Measurements from ENCODE around the gene DOK7.

DOK7 gene, protein sequence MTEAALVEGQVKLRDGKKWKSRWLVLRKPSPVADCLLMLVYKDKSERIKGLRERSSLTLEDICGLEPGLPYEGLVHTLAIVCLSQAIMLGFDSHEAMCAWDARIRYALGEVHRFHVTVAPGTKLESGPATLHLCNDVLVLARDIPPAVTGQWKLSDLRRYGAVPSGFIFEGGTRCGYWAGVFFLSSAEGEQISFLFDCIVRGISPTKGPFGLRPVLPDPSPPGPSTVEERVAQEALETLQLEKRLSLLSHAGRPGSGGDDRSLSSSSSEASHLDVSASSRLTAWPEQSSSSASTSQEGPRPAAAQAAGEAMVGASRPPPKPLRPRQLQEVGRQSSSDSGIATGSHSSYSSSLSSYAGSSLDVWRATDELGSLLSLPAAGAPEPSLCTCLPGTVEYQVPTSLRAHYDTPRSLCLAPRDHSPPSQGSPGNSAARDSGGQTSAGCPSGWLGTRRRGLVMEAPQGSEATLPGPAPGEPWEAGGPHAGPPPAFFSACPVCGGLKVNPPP

DNA sequence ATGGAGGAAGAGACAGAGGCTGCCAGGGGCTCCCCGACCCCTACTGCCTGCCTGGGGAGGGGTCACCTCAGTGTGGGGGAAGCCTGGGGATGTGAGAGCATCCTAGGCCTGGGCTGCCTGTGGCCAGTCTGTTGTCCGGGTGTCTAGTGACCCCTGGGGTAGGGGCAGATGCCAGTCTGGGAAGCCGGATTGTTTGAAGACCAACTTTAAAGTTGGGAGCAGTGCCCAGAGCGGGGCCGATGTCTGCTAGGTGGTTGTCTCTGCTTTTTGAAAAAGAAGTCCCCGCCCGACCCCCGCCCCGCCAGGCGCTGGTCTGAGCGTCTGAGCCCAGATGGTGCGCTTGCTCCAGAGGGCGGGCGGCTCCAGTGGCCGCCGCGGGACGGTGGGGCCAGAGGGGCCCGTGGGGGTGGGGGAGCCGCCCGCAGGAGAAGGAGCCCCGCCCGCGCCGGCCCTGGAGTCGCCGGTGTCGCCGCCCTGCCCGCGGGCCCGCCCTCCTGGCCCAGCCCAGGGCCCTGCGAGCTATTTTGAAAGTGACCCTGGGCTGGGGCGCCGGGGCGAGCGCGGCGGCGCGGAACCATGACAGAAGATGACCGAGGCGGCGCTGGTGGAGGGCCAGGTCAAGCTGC is at the start of gene DOK7:
TSS of gene DOK7 (plus strand) at position 517 of the 626 bp plus-strand sequence. CDS start at position 587, 70 bp downstream.
- no peak for DNase-seq (ENCODE audit: low spot score)

DNA sequence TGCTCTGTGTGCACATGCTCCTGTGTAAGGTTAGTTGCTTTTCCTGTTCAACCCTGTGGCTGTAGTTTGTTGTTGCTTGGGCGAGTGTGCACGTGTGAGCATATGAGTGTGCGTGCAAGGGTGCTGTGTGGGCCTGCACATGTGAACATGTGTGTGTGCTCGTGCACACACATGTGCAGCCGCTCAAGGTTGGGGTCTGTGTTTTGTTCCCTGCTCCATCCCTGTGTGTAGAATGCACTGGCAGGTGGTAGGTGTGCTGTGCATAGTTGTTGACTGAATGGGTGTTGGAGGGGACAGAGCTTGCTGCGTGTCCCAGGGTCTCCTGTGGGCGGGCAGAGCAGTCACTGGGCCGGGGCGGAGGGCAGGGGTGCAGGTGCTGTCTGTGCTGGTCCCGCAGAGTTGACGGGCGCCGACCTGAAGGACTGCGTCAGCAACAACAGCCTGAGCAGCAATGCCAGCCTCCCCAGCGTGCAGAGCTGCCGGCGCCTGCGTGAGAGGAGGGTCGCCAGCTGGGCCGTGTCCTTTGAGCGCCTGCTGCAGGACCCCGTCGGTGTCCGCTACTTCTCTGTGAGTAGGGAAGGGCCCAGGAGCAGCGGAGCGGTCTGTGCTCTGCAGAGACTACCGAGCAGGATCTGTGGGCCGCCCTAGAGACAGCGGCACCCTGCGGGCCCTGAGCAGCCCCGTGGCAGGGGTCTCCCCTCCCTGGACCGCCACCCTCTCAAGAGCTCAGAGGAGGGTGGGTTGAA is 49.3 kb upstream of the DOK7 start:
- FAIRE-seq (no peak), DNase-seq (ENCODE audit: low spot score) (no peak)

More for the DNA sequence above, at the start of gene DOK7:
- no peak for FAIRE-seq

- DNase-seq (ENCODE audit: low spot score) (no peak), FAIRE-seq (no peak)
Measured at GRCh38 chr4:3414421-3415279, 48.5 kb upstream of the DOK7 start.

DNA sequence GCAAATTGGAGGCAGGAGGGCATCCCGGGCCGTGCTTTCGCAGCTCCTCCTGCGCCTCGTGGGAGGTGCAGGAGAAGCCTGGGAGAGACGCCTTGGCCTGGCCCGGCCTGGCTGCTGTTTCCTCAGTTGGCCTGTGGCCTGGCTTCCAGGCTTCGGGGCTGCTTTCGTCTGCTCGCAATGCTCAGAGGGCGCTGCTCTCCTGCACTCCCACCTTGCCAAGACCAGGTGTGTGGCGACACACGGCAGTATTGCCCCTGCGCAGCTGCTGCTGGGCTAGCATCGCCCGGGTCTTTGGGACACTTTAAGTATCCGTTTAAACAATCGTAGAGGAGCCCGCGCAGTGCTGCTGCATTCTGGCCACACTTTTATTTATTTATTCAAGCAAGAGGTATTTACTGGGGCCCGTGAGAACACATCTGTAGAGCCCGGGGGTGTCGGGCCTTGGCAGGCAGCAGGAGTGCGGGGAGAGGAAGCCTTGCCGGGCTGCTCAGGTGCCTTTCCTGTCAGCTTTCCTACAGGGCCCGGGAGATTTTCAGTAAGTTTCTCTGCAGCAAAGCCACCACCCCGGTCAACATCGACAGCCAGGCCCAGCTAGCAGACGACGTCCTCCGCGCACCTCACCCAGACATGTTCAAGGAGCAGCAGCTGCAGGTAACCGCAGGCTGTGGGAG is 47.5 kb upstream of the DOK7 start:
- FAIRE-seq (no peak), DNase-seq (ENCODE audit: low spot score) (no peak)

GRCh38 chr4:3416270-3416669 is 46.8 kb upstream of the DOK7 start:
- FAIRE-seq (no peak), DNase-seq (ENCODE audit: low spot score) (no peak)

DNA sequence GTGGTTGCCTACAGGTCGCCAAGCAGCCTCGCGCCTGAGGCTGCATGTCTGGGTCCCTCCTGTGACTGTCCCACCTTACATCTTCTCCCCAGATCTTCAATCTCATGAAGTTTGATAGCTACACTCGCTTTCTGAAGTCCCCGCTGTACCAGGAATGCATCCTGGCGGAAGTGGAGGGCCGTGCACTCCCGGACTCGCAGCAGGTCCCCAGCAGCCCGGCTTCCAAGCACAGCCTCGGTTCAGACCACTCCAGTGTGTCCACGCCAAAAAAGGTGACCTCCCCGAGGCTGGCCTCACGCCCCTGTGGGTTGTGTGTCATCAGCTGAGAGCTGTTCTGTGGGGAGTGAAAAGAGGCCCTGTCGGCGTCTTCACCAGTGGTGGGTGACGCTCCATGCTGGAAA is 46.3 kb upstream of the DOK7 start:
- FAIRE-seq, result no peak
- DNase-seq (ENCODE audit: low spot score), result no peak

- FAIRE-seq, result no peak
- no peak for DNase-seq (ENCODE audit: low spot score)
Measured at GRCh38 chr4:3417448-3417847, 45.7 kb upstream of the DOK7 start.

GRCh38 chr4:3418029-3418762 is 44.9 kb upstream of the DOK7 start:
- FAIRE-seq (no peak), DNase-seq (ENCODE audit: low spot score) (no peak)

GRCh38 chr4:3419836-3420605 is 43.1 kb upstream of the DOK7 start:
- no peak for DNase-seq (ENCODE audit: low spot score)

DNA sequence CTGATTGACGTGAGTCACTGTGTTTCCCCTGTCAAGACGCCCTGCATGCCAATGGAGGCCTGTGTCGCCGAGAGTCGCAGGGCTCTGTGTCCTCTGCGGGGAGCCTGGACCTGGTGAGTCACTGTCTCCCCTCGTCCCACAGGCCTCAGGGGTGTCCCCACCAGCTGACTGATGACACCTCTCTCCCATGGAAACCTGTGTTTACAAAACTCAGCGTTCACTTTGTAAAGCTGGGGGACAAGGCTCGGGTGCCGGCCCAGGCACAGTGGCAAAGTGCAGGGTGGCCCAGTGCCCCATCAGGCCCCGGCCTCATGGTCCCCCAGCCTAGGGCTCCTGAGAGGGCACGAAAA is 42.5 kb upstream of the DOK7 start:
- DNase-seq (ENCODE audit: low spot score) (no peak), FAIRE-seq (no peak)

More at GRCh38 chr4:3419836-3420605, 43.1 kb upstream of the DOK7 start:
- FAIRE-seq, result no peak

DNA sequence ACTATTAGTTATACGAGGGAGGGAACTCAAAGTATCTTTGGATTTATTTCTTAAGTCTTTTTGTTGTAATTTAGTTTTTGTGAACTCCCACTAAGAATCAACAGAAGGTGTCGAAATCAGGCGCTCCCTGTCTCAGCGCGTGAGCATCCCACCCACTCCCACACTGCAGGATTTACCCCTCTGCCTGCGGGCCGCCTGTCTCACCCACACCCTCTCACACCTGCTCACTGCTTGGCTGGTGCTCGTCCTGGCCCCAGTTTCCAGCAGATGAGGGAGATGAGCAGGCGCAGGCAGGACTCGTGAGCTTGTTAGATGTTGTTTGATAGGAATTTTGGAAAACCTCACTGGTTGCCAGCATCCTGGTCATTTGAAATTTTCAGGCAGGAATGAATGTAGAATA is 42.1 kb upstream of the DOK7 start:
- FAIRE-seq (no peak), DNase-seq (ENCODE audit: low spot score) (no peak)

DNA sequence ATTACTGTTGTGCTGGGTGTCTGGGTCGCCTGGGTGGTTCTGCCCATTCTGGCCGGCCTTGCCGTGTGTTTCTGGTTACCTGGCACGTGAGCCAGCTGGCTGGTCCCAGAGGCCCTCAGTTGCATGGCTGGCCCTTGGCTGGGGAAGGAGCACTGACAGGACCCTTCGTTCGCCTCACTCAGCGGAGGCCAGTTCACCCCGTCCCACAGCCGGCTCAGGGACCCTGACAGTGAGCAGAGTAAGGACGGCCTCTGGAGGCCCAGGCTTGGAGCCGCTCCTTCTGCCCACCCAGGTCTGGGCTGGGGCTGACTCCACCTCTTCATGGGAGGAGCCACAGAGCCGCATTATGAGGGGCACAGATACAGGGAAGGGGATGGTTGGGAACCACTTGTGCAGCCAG is 41.6 kb upstream of the DOK7 start:
- DNase-seq (ENCODE audit: low spot score), result no peak
- no peak for FAIRE-seq

GRCh38 chr4:3422241-3422801 is 40.8 kb upstream of the DOK7 start:
- DNase-seq (ENCODE audit: low spot score) (no peak), FAIRE-seq (no peak)

GRCh38 chr4:3422808-3423297 is 40.3 kb upstream of the DOK7 start:
- DNase-seq (ENCODE audit: low spot score) (no peak), FAIRE-seq (no peak)

DNA sequence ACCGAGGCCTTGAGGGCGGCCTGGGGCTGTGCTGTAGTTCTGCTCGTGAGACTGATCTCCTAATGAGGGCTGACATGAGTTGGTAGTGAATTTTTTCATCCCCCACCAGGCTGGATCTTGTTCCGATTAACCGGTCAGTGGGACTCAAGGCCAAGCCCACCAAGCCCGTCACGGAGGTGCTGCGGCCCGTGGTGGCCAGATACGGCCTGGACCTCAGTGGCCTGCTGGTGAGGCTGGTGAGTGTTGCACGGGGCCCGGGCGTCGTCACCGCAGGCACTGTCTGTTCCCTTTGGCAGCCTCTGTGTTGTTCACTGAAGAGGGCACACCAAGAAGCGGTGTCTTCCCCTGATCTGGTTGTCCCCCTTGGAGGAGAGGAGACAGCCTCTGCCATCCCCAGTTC is 39.7 kb upstream of the DOK7 start:
- no peak for DNase-seq (ENCODE audit: low spot score)
- FAIRE-seq, result no peak

GRCh38 chr4:3423952-3424351 is 39.2 kb upstream of the DOK7 start:
- DNase-seq (ENCODE audit: low spot score) (no peak), FAIRE-seq (no peak)

DNA sequence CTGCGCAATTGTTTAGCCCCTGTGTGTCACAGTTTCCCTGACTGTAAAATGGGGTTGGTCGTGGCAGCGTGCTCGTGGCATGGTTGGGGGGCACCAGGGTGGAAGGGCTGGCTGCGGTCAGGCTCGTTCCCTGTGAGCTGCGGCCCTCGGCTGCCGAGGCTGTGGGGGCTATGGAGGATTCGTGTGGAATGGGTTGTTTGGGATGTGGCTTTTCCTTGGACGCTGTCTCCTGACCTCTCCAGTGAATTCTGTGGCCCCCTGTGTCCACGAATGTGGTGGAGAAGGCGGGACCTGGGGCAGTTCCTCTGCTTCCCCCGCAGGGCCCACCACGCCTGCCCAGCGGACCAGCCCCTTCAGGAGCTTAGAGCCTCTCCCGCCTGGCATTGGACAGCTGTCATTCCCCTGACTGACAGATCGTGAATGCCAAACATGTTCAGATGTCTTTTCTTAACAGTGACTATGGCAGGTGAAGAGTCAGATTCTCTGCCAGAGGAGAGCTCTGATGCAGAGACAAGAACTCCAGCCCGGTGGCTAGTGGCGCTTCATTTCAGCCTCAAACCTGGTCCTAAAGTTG is 38.5 kb upstream of the DOK7 start:
- DNase-seq (ENCODE audit: low spot score), result no peak
- FAIRE-seq, result no peak

DNA sequence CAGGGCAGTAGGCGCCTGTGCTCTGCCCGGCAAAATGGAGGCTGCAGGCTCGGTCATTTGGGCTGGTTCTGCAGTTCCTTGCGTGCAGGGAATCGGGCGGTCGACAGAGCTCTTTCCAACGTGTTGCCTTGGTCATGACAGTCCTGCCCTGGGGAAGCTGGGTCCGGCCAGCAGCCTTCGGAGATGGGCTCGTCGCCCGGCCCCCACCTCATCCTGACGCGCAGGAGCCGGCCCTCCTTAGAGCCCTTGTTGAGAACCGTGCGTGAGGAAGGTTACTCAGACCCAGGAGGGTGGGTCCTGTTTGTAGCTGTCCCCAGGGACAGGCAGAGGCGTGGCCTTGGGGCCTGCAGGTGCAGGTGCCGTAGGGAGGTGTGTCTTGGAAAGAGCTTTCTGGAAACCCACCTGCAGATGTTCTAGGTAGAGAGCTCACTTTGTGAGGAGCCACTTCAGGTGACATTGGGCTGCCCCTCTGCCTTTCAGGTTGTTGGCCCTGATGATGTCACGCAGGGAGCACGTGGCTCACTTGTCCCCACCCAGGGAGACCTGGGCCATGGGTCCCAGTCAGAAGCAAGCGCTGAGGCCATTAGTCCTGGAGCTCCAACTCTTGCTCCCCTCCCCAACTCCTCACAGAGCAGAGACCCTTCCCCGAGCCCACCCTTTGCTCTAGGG is 36.5 kb upstream of the DOK7 start:
- DNase-seq (ENCODE audit: low spot score) (no peak), FAIRE-seq (no peak)

All from urothelium cell line (cell line).